Activated T-helper 1 cell treated with anti-CD3 and anti-CD28 coated beads, Interleukin-2, amount 50 U/mL, for 16 hours (primary cell): ENCODE results near the gene CLBA1.
"Not testable (repeated sequence)": the region's sequence is repeated elsewhere in the genome, so short reads cannot be mapped to it uniquely, and the experiment has no call there.

Source experiments
- DNase-seq, 2 donors: peaks; one replicate each; pipeline ENCODE4 v3.0.0-alpha.2; 2020; ENCODE audit warnings: low read depth in 1 of 2, low spot score in 1 of 2

The CLBA1 gene

GRCh38 chr14:105022276-105022670 lies 36.7 kb downstream of the CLBA1 start:
- DNase-seq, result no peak

GRCh38 chr14:105023144-105023543 lies 37.6 kb downstream of the CLBA1 start:
- no peak for DNase-seq

GRCh38 chr14:105023791-105024480 lies 38.3 kb downstream of the CLBA1 start:
- DNase-seq, result no peak

- no peak for DNase-seq
Observed at GRCh38 chr14:105025429-105025828, 39.8 kb downstream of the CLBA1 start.

- no peak for DNase-seq
Observed at GRCh38 chr14:105026033-105026785, 40.6 kb downstream of the CLBA1 start.

GRCh38 chr14:105026802-105027563 lies 41.4 kb downstream of the CLBA1 start:
- DNase-seq, result no peak

GRCh38 chr14:105027718-105028117 lies 42.1 kb downstream of the CLBA1 start:
- DNase-seq, result not testable (repeated sequence)

- no peak for DNase-seq
Observed at GRCh38 chr14:105028251-105028927, 42.8 kb downstream of the CLBA1 start.

GRCh38 chr14:105029402-105029801 lies 43.8 kb downstream of the CLBA1 start:
- DNase-seq, result no peak

GRCh38 chr14:105030194-105030593 lies 44.6 kb downstream of the CLBA1 start:
- DNase-seq, result no peak

GRCh38 chr14:105030836-105031396 lies 45.3 kb downstream of the CLBA1 start:
- no peak for DNase-seq

- not testable (repeated sequence) for DNase-seq
Observed at GRCh38 chr14:105032451-105032901, 46.9 kb downstream of the CLBA1 start.

- not testable (repeated sequence) for DNase-seq
Observed at GRCh38 chr14:105033412-105033900, 47.9 kb downstream of the CLBA1 start.

GRCh38 chr14:105034315-105035039 lies 48.9 kb downstream of the CLBA1 start:
- DNase-seq, result no peak

GRCh38 chr14:105035616-105036015 lies 50.0 kb downstream of the CLBA1 start:
- not testable (repeated sequence) for DNase-seq

- no peak for DNase-seq
Observed at GRCh38 chr14:105039458-105040205, 54.0 kb downstream of the CLBA1 start.

- no peak for DNase-seq
Observed at GRCh38 chr14:105041841-105042765, 56.5 kb downstream of the CLBA1 start.

GRCh38 chr14:105042813-105043212 lies 57.2 kb downstream of the CLBA1 start:
- DNase-seq, result no peak
